Spleen (tissue), 7 donors: ENCODE data around the gene TMEM217.

Source experiments
- CTCF ChIP-seq, 11 experiments: fragments of 200-600 bp in 7 of 11; fragments of 450-650 bp in 4 of 11; sonication (generic) in 4 of 11; IDR thresholded peaks in 8 of 11; conservative IDR thresholded peaks in 3 of 11; 1 replicate in 7 of 11; 2 replicates in 4 of 11; pipeline versions ENCODE4 v1.4.0 to v1.8.0; 2016 to 2021; ENCODE audit warnings: antibody characterized with exemption in 11 of 11, inconsistent platforms in 4 of 11, mild to moderate bottlenecking in 1 of 11
- POLR2A ChIP-seq, 3 donors: fragments of 450-650 bp; IDR thresholded peaks; one replicate each; pipeline ENCODE4 v1.5.1; 2017; ENCODE audit warnings: antibody characterized with exemption in 3 of 3, mild to moderate bottlenecking in 1 of 3
- POLR2AphosphoS5 ChIP-seq, 3 donors: sonication (generic); formaldehyde crosslinking; IDR thresholded peaks; one replicate each; pipeline ENCODE4 v1.5.1; 2017; ENCODE audit warnings: antibody characterized with exemption in 3 of 3
- donor health status: DM: no; HTN: no; CAD: no; lungs with moderate emphysema.
- donor health status: DM: no; HTN: no; CAD: no.
- donor health status: DM: no; HTN: no; CAD: no.

GRCh38 chr6:37206622-37207021 is 51.3 kb downstream of the TMEM217 start:
- TF ChIP-seq CTCF (IDR thresholded peaks at IDR 0.05 in 8 of 11, conservative IDR thresholded peaks at IDR 0.05 in 3 of 11) (no peak), POLR2AphosphoS5 (IDR thresholded peaks at IDR 0.05) (no peak), POLR2A (IDR thresholded peaks at IDR 0.05) (no peak)
